Measurements from ENCODE around the gene RAMACL. TPM values are rescaled to one million over a fixed set of nuclear protein-coding genes. Genes with fewer than 3 reads are reported as not detected.

Gene RAMACL
- total RNA-seq, 4 donors from 2014 or later: 8.2 to 10.8 (median 9.1) TPM

- WGBS, 2 donors: 92 to 95% methylated on average over 20 to 21 of the region's 22 CpGs
- Histone ChIP-seq H3K9me3 (no peaks in the 10 kb centered on the region), H3K36me3 (peaks cover 0 to 10% (median 0%) of the 10 kb centered on the region in 3 donors), H3K27ac (peak overlapping the region in 1 of 4 donors; percentile 74), H3K4me3 (no peak overlapping the region), H3K4me1 (peaks cover 0 to 90% (median 21%) of the 10 kb centered on the region in 4 donors), H3K27me3 (no peaks in the 10 kb centered on the region)
- no peak for TF ChIP-seq EP300 (IDR thresholded peaks at IDR 0.05)
- no peak for TF ChIP-seq POLR2A (IDR thresholded peaks at IDR 0.05)
- no peak for TF ChIP-seq CTCF (IDR thresholded peaks at IDR 0.05)
- no peak for DNase-seq (ENCODE audit: low spot score in 2 of 2)
Observed at GRCh38 chr6:166616261-166617238, 30.1 kb upstream of the RAMACL start.

- H3K27ac ChIP-seq: peak overlapping the region in 2 of 4 donors; percentile 9 to 74
- H3K4me1 ChIP-seq: peaks cover 0 to 77% (median 10%) of the 10 kb centered on the region in 4 donors
- H3K36me3 ChIP-seq: peaks cover 0 to 10% (median 0%) of the 10 kb centered on the region in 3 donors
- TF ChIP-seq POLR2A (IDR thresholded peaks at IDR 0.05) (no peak), EP300 (IDR thresholded peaks at IDR 0.05) (peak in 1 of 2 donors; percentile 72), CTCF (IDR thresholded peaks at IDR 0.05) (no peak)
- 70 to 81% methylated on average over 21 of the region's 21 CpGs for WGBS, 2 donors
- H3K4me3 ChIP-seq: no peak overlapping the region
- no peak for DNase-seq (ENCODE audit: low spot score in 2 of 2)
- no peaks in the 10 kb centered on the region for H3K9me3 ChIP-seq
- H3K27me3 ChIP-seq: no peaks in the 10 kb centered on the region
Observed at GRCh38 chr6:166615059-166615770, 28.7 kb upstream of the RAMACL start.

DNA sequence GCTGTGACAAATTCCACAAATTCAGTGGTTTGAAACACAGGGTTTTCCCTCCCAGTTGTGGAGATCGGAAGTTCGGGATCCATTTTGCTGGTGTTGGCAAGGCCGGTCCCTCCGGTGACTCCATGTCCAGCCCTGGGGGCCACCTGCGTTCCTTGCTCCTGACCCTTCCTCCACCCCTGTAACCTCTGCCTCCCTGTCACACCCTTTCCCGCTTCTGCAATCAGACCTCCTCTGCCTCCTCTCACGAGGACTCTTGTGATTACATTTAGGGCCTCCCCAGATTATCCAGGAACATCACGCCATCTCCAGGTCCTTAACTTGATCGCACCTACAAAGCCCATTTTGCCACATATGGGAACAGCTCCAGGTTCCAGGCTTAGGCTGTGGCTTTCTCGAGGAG is 28.1 kb upstream of the RAMACL start:
- DNase-seq (ENCODE audit: low spot score in 2 of 2): no peak
- Histone ChIP-seq H3K4me3 (no peak overlapping the region), H3K36me3 (peaks cover 0 to 10% (median 0%) of the 10 kb centered on the region in 3 donors), H3K4me1 (peaks cover 0 to 70% (median 8%) of the 10 kb centered on the region in 4 donors), H3K9me3 (no peaks in the 10 kb centered on the region), H3K27ac (peak overlapping the region in 2 of 4 donors; percentile 9 to 74), H3K27me3 (no peaks in the 10 kb centered on the region)
- TF ChIP-seq CTCF (IDR thresholded peaks at IDR 0.05) (no peak), EP300 (IDR thresholded peaks at IDR 0.05) (no peak), POLR2A (IDR thresholded peaks at IDR 0.05) (no peak)
- 82 to 87% methylated on average over 10 of the region's 10 CpGs for WGBS, 2 donors

DNA sequence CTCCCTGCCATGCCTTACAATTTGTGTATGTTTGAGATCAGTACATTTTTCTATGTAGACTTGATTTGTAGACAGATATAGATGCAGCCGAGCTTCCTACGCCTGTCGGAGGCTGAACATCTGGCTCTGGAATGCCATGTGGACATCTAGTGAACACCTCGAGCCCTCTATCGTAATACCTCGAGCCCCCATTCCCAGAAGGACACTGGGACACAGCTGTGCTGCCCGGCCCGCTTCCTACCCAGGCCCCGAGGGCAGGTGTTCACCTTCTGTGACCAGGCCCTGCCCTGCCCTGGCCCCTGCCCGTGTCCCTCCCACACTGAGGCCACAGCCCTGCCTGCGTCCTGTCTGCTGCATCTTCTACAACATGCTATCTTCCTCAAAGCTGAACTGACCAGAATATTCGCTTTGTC is 27.7 kb upstream of the RAMACL start:
- WGBS, 2 donors: 81 to 83% methylated on average over 11 to 12 of the region's 12 CpGs
- Histone ChIP-seq H3K4me1 (peaks cover 0 to 68% (median 6%) of the 10 kb centered on the region in 4 donors), H3K36me3 (peaks cover 0 to 10% (median 0%) of the 10 kb centered on the region in 3 donors), H3K4me3 (no peak overlapping the region), H3K27me3 (no peaks in the 10 kb centered on the region), H3K9me3 (no peaks in the 10 kb centered on the region), H3K27ac (peak overlapping the region in 2 of 4 donors; percentile 9 to 74)
- DNase-seq (ENCODE audit: low spot score in 2 of 2): no peak
- TF ChIP-seq POLR2A (IDR thresholded peaks at IDR 0.05): no peak
- TF ChIP-seq EP300 (IDR thresholded peaks at IDR 0.05): no peak
- no peak for TF ChIP-seq CTCF (IDR thresholded peaks at IDR 0.05)

All from tibial nerve (tissue), 4 donors.